GM12891 (cell line): Measurements from ENCODE around the gene PRMT2.
A peak's percentile ranks its signal among the peaks of the same experiment; 100 is the strongest.

Experiments
- DNase-seq: peaks from one replicate; pipeline ENCODE4 v3.0.0; 2011; ENCODE audit warnings: low spot score; ENCODE audit not compliant: insufficient read length
- FAIRE-seq: peaks from 2 replicates; lab custom pipeline; 2011; peaks lifted over from hg19 to GRCh38; lab: Jason Lieb, UNC
- PAX5 ChIP-seq: IDR thresholded peaks from 2 replicates; pipeline ENCODE4 v1.6.1; 2011; ENCODE audit warnings: low read length, moderate library complexity, mild to moderate bottlenecking; ENCODE audit not compliant: insufficient read depth, severe bottlenecking
- POLR2A ChIP-seq: IDR thresholded peaks from 2 replicates; pipeline ENCODE4 v1.6.1; 2011; ENCODE audit warnings: low read depth, low read length, control low read depth
- POLR2AphosphoS5 ChIP-seq: IDR thresholded peaks from 2 replicates; pipeline ENCODE4 v1.6.1; 2011; ENCODE audit warnings: low read depth, low read length, control low read depth
- POU2F2 ChIP-seq: IDR thresholded peaks from 2 replicates; pipeline ENCODE4 v1.6.1; 2011; ENCODE audit warnings: low read depth, mild to moderate bottlenecking, control low read depth, low read length, moderate library complexity
- SPI1 ChIP-seq: IDR thresholded peaks from 2 replicates; pipeline ENCODE4 v1.6.1; 2011; ENCODE audit warnings: low read depth, low read length, control low read depth
- TAF1 ChIP-seq: IDR thresholded peaks from 2 replicates; pipeline ENCODE4 v1.6.1; 2011; ENCODE audit warnings: low read depth, low read length, control low read depth

The PRMT2 gene

DNA sequence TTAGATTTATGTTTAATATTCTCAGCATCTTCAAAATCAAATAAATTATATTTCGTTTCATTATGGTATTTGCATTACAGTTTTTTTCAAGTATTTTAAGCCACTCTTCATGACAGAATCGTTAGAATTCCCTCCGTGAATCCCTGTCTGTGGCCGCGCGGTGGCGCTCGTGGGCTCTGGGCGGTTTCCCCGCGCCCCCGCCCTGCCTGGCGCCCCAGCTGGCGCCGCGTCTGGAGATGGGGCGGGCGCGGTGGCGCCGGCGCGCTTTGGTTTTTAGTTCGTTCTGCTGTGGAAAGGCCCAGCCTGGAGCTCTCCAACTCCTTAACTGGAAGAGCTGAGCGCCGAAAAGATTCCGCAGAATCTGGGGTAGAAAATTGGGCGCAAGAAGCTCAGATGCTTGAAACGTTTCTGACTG is 25.7 kb downstream of the PRMT2 start:
- TF ChIP-seq SPI1 (no peak), POLR2AphosphoS5 (no peak), TAF1 (no peak), POU2F2 (no peak), POLR2A (no peak), PAX5 (no peak)
- FAIRE-seq (no peak), DNase-seq (peak; percentile 71)

DNA sequence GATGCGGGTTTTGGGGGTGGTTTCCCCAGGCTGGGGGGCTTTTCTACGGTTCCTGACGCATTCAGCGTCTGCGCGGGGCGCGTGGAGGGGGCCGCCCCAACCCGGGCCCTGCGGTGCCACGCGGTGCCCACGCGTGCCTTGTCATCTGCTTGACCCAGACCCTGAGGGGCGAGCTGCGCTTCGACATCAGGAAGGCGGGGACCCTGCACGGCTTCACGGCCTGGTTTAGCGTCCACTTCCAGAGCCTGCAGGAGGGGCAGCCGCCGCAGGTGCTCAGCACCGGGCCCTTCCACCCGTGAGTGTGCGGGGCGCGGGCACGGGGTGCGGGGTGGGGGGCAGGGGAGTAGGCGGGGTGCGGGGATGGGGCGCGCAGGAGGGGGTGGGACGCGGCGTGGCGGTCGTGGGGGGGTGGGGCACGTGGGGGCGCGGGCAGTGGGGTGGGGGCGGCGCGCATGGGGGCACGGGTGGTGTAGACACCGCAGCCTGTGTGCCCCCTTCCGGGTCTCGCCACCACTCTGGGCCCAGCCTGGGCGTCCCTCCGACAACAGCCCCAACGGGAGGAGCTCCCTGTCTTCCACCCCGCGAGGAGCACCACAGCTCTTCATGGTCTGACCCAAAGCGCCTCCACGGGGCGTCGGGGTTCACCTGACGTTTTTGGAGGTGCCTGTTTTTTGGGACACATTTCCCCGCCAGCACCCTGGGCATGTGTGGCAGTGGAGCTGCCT is 26.3 kb downstream of the PRMT2 start:
- DNase-seq (no peak), FAIRE-seq (no peak)
- TF ChIP-seq POLR2AphosphoS5 (no peak), SPI1 (no peak), TAF1 (no peak), POU2F2 (no peak), PAX5 (no peak), POLR2A (no peak)

DNA sequence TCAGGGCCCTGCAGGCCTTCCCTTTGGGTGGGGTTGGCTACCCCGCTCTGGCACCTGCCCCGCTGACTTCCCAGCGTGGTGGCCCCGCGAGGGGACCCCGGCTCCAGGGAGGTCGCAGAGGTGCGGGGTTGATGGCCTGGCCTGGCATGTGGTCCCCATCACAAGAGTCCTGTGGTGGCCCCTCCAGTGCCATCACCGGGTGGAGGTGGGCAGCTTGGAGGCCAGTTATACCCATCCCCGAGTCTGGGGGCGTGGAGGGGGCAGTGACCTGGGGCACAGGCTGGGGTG is 26.8 kb downstream of the PRMT2 start:
- TF ChIP-seq SPI1: no peak
- TF ChIP-seq PAX5: no peak
- no peak for TF ChIP-seq POU2F2
- no peak for TF ChIP-seq POLR2A
- no peak for TF ChIP-seq POLR2AphosphoS5
- TF ChIP-seq TAF1: no peak
- no peak for DNase-seq
- no peak for FAIRE-seq

DNA sequence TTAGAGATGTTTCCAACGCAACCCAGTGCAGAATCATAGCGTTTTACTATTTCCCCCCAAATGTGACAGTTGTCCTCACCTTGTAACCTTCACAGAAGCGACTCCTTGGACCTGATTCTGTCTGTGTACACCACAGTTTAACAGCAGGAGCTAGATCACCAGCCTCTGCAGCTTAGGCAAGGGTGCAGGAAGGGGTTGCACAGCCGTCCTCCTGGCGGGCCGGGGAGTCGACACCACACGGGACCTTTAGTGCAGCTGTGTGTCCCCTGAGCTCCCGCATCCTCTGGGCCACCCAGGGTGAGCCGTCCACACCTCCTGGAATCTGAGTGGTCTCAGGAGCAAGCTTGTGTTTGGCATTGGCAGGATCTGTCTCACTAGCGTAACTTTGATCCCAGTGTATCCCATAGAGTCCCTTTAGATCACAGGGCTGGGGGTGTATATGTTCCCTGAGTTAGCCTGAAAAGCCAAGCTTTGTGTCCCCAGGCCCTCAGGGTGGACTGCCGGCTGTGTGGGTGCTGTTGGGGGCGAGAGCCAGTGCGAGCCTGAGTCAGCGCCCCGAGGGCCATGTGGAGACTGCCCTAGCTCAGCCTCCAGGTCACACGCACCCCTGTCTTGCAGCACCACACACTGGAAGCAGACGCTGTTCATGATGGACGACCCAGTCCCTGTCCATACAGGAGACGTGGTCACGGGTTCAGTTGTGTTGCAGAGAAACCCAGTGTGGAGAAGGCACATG is 27.5 kb downstream of the PRMT2 start:
- DNase-seq (no peak), FAIRE-seq (no peak)
- TF ChIP-seq SPI1: no peak
- no peak for TF ChIP-seq TAF1
- TF ChIP-seq PAX5: no peak
- no peak for TF ChIP-seq POU2F2
- no peak for TF ChIP-seq POLR2A
- TF ChIP-seq POLR2AphosphoS5: no peak

DNA sequence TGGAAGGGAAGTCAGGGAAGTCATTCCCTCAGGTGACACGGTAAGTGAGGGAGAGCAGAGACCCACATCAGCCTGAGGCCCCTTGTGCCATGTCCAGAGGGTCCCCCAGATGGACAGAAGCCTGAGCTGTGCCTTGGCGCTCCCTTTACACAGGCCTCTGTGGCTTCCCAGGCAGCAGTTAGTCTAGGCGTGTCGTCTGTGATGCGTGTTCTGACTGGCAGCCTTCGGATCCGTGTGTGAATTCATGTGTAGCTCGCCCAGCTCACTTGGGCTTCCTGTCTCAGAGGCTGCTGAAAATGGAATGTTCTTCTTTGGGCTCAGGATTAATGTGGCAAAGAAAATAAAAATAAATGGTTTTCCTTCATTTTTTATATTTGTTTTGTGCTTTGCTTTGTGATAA is 28.3 kb downstream of the PRMT2 start:
- no peak for FAIRE-seq
- no peak for DNase-seq
- TF ChIP-seq PAX5 (no peak), POU2F2 (no peak), SPI1 (no peak), POLR2AphosphoS5 (no peak), POLR2A (no peak), TAF1 (no peak)

DNA sequence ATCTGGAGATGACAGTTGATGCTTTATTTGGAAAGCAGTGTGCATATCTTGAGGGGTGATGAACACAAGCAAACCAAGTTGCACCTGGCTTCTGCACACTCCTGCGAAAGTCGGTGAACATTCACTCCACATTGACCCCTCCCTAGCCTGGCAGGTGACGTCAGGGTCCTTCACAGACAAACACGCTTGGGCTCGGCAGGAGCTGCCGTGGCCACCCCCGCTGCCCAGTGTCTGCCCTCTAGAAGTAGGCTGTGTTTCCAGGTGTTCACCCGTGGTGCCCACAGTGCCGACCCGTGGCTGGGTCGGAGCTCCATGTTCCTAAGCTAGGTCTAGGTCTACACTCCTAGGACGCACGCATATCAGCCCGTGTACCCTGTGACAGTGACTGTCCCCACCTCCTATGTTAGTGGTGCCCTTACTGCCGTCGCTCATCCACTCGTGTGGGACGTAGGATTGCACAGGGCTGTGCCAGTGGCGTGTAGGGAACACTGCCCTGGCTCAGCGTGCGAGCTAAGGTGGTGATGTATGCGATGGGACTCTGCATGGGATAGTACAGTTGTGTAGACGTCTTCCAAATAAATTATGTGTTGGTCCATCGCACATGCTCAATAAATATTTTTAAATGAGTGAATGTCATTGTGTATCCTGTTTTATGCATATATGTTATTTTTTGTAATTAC is 29.0 kb downstream of the PRMT2 start:
- no peak for FAIRE-seq
- TF ChIP-seq POLR2AphosphoS5 (no peak), TAF1 (no peak), PAX5 (no peak), POU2F2 (no peak), POLR2A (no peak), SPI1 (no peak)

DNA sequence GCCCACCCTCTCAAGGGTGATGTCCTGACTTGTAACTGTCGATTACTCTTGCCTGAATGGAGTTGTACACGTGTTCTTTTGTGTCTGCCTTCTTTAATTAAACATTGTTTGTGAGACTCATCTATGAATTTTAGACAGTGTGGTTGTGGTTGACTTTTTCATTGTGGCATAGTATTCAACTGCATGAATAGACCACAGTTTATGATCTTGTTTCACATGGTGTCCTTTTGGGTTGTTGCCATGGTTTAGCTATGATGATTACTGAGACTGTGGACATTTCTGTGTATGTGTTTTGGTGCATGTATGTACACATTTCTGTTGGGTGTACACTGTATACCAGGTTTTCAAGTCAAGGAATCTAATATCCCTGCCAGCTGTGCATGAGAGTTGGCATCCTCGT is 30.1 kb downstream of the PRMT2 start:
- FAIRE-seq: peak; percentile 47
- TF ChIP-seq SPI1 (no peak), POLR2AphosphoS5 (no peak), POU2F2 (no peak), TAF1 (no peak), POLR2A (no peak), PAX5 (no peak)
- DNase-seq: no peak

More for the DNA sequence above, 29.0 kb downstream of the PRMT2 start:
- DNase-seq: no peak

DNA sequence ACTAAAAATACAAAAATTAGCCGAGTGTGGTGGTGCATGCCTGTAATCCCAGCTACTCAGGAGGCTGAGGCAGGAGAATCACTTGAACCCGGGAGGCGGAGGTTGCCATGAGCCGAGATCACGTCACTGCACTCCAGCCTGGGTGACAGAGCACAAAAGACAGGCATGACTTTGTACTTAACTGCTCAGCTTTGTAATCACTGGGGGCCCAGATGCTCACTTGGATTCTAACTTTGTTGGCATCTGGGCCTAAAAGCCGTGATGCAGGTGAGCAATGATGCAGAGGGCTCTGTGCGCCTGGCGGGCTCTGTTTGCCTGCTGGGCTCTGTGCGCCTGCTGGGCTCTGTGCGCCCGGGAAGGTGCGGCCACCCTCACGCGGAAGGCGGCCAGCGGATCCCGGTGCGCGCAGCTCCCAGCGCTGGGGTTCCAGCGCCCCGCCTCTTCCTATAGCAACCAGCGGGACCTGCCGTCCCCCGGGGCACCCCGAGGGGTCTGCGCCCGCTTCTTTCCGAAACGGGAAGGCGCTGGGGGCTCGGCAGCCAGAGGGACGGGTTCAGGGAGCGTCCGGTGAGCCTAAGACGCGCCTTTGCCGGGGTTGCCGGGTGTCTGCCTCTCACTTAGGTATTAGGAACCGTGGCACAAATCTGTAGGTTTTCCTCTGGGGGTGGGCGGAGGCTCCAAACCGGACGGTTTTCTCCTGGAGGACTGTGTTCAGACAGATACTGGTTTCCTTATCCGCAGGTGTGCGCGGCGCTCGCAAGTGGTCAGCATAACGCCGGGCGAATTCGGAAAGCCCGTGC is 31.7 kb downstream of the PRMT2 start:
- no peak for TF ChIP-seq POLR2A
- no peak for TF ChIP-seq PAX5
- TF ChIP-seq POU2F2: no peak
- no peak for TF ChIP-seq POLR2AphosphoS5
- no peak for TF ChIP-seq TAF1
- TF ChIP-seq SPI1: no peak
- FAIRE-seq (peak; percentile 5), DNase-seq (peak; percentile 40)
